PC-9 (cell line): ENCODE measurements around the gene CNN3. TPM values are rescaled to one million over a fixed set of nuclear protein-coding genes. Genes with fewer than 3 reads are reported as not detected.
"Not testable (repeated sequence)": the region's sequence is repeated elsewhere in the genome, so short reads cannot be mapped to it uniquely, and the experiment has no call there.

Source experiments
- BruUV-seq: library from RNA; stranded (reverse); fragments of 400-500 nt; replicated peaks from 2 replicates; lab custom pipeline; 2021; lab: Mats Ljungman, UMichigan
- CTCF ChIA-PET: fragments of 300-600 bp; sonication (Branson Sonifier 250); formaldehyde crosslinking; loops from one replicate; lab custom pipeline; 2022; ENCODE audit warnings: antibody characterized with exemption; lab: Charles Lee
- POLR2A ChIA-PET: fragments of 300-600 bp; sonication (Branson Sonifier 250); formaldehyde crosslinking; loops from one replicate; lab custom pipeline; 2022; ENCODE audit warnings: antibody characterized with exemption; ENCODE audit not compliant: unreplicated experiment; lab: Charles Lee
- DNase-seq, 2 experiments: peaks; one replicate each; pipeline versions ENCODE4 v3.0.0 to v3.0.0-alpha.2; 2015 to 2022; ENCODE audit warnings: mixed read lengths in 1 of 2
- H2AFZ ChIP-seq: fragments of 200-600 bp; sonication (generic); 2 replicates; pipeline ENCODE4 v1.8.1; 2017; ENCODE audit warnings: antibody characterized with exemption
- H3F3A ChIP-seq: fragments of 200-600 bp; sonication (generic); 2 replicates; pipeline ENCODE4 v1.8.1; 2017; ENCODE audit warnings: antibody characterized with exemption, mild to moderate bottlenecking, low read depth; ENCODE audit not compliant: insufficient read depth
- H3K27ac ChIP-seq: fragments of 200-600 bp; sonication (generic); 2 replicates; pipeline ENCODE4 v1.6.1; 2016; ENCODE audit warnings: mixed run types
- H3K27me3 ChIP-seq: fragments of 200-600 bp; sonication (generic); 2 replicates; pipeline ENCODE4 v1.6.1; 2016; ENCODE audit warnings: low read depth, mixed run types; ENCODE audit not compliant: insufficient read depth
- H3K36me3 ChIP-seq: fragments of 200-600 bp; sonication (generic); 2 replicates; pipeline ENCODE4 v1.6.1; 2016; ENCODE audit warnings: low read depth, mixed run types
- H3K4me1 ChIP-seq: fragments of 200-600 bp; sonication (generic); replicated peaks from 2 replicates; pipeline ENCODE4 v1.6.1; 2016; ENCODE audit warnings: mixed run types; ENCODE audit not compliant: insufficient read depth
- H3K4me2 ChIP-seq: fragments of 200-600 bp; sonication (generic); 2 replicates; pipeline ENCODE4 v1.6.1; 2017; ENCODE audit warnings: mixed run types
- H3K4me3 ChIP-seq: fragments of 200-600 bp; sonication (generic); 2 replicates; pipeline ENCODE4 v1.6.1; 2016; ENCODE audit warnings: mixed run types
- H3K79me2 ChIP-seq: fragments of 200-600 bp; sonication (generic); 2 replicates; pipeline ENCODE4 v1.6.1; 2017; ENCODE audit warnings: low read depth, mixed run types
- H3K9me2 ChIP-seq: fragments of 200-600 bp; sonication (generic); 2 replicates; pipeline ENCODE4 v1.8.1; 2017; ENCODE audit warnings: mild to moderate bottlenecking; ENCODE audit not compliant: insufficient read depth
- H3K9me3 ChIP-seq: fragments of 200-600 bp; sonication (generic); 2 replicates; pipeline ENCODE4 v1.8.1; 2016; ENCODE audit warnings: low read depth; ENCODE audit not compliant: insufficient read depth
- H4K20me1 ChIP-seq: fragments of 200-600 bp; sonication (generic); 2 replicates; pipeline ENCODE4 v1.8.1; 2017; ENCODE audit not compliant: insufficient read depth
- EZH2 ChIP-seq: fragments of 200-600 bp; sonication (generic); IDR thresholded peaks from 2 replicates; pipeline ENCODE4 v1.8.0; 2017; ENCODE audit warnings: antibody characterized with exemption, low read depth
- intact Hi-C: fragments of 100-400 bp; cut with micrococcal nuclease; formaldehyde crosslinking; loops from one replicate; pipeline ENCODE4 v1.10.0; 2022; ENCODE audit not compliant: unreplicated experiment
- total RNA-seq: library from RNA; stranded (reverse); gene quantifications from 2 replicates; pipeline ENCODE4 v1.2.3, GENCODE V29; 2021
- TF ChIP-seq, protein P1 (sequence below): fragments of 200-600 bp; sonication (generic); conservative IDR thresholded peaks from 2 replicates; pipeline ENCODE4 v1.6.1; 2017; ENCODE audit warnings: mixed run types, antibody characterized with exemption, mild to moderate bottlenecking, moderate library complexity

The CNN3 gene
- total RNA-seq, 1 experiment from 2014 or later: 135 TPM

- Histone ChIP-seq H3K36me3 (no peaks in the 10 kb centered on the region), H3K9me2 (no peaks in the 10 kb centered on the region), H3K4me2 (no peak overlapping the region), H4K20me1 (no peaks in the 10 kb centered on the region), H2AFZ (no peak overlapping the region), H3K9me3 (no peaks in the 10 kb centered on the region), H3K4me1 (peaks cover 29% of the 10 kb centered on the region), H3K4me3 (no peak overlapping the region), H3K27me3 (no peaks in the 10 kb centered on the region), H3K79me2 (no peaks in the 10 kb centered on the region), H3F3A (peaks cover 8% of the 10 kb centered on the region; the same call in 1 of the 2 replicates), H3K27ac (no peak overlapping the region)
- TF ChIP-seq, protein P1, sequence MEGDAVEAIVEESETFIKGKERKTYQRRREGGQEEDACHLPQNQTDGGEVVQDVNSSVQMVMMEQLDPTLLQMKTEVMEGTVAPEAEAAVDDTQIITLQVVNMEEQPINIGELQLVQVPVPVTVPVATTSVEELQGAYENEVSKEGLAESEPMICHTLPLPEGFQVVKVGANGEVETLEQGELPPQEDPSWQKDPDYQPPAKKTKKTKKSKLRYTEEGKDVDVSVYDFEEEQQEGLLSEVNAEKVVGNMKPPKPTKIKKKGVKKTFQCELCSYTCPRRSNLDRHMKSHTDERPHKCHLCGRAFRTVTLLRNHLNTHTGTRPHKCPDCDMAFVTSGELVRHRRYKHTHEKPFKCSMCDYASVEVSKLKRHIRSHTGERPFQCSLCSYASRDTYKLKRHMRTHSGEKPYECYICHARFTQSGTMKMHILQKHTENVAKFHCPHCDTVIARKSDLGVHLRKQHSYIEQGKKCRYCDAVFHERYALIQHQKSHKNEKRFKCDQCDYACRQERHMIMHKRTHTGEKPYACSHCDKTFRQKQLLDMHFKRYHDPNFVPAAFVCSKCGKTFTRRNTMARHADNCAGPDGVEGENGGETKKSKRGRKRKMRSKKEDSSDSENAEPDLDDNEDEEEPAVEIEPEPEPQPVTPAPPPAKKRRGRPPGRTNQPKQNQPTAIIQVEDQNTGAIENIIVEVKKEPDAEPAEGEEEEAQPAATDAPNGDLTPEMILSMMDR: no peak
- no peak for TF ChIP-seq EZH2
- intact Hi-C loops: no loop called here
- CTCF ChIA-PET: interaction anchor here (0.6 kb wide), 1 partner anchor 94 kb away, joined by 8 read pairs; no protein-coding TSS in a partner anchor
- POLR2A ChIA-PET: no interaction called here
- no TSS peak for BruUV-seq
- DNase-seq: no peak
These were observed 20.5 kb upstream of the CNN3 start for GRCh38 chr1:94947437-94947836.

DNA sequence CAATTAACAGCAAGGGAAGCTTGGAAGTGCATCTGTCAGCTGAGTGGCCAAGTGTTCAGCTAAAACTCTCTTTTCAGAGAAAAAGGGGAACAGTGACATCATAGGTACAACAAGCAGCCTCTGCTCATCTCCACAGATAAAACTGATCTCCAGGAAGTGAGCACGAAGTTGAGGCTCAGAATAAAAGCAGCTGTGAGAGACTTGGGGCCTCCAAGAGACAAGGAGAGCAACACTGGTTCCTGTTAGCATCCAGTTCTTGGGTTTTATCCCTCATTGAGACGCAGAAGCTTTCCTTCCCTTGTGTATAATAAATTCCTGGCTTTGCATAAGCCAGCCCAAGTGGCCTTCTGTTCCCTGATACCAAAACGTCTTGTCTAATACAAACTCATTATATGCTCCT lies 20.0 kb upstream of the CNN3 start:
- Histone ChIP-seq H3K4me3 (no peak overlapping the region), H3F3A (peaks cover 8% of the 10 kb centered on the region; the same call in 1 of the 2 replicates), H3K4me2 (no peak overlapping the region), H3K36me3 (no peaks in the 10 kb centered on the region), H3K9me2 (no peaks in the 10 kb centered on the region), H2AFZ (no peak overlapping the region), H3K27me3 (no peaks in the 10 kb centered on the region), H3K9me3 (no peaks in the 10 kb centered on the region), H3K27ac (no peak overlapping the region), H3K4me1 (peaks cover 28% of the 10 kb centered on the region), H4K20me1 (no peaks in the 10 kb centered on the region), H3K79me2 (no peaks in the 10 kb centered on the region)
- no TSS peak for BruUV-seq
- TF ChIP-seq, protein P1: no peak
- TF ChIP-seq EZH2: no peak
- DNase-seq: no peak
- ChIA-PET CTCF (interaction anchor here (0.6 kb wide), 1 partner anchor 94 kb away, joined by 8 read pairs; no protein-coding TSS in a partner anchor), POLR2A (no interaction called here)
- intact Hi-C loops: no loop called here

DNA sequence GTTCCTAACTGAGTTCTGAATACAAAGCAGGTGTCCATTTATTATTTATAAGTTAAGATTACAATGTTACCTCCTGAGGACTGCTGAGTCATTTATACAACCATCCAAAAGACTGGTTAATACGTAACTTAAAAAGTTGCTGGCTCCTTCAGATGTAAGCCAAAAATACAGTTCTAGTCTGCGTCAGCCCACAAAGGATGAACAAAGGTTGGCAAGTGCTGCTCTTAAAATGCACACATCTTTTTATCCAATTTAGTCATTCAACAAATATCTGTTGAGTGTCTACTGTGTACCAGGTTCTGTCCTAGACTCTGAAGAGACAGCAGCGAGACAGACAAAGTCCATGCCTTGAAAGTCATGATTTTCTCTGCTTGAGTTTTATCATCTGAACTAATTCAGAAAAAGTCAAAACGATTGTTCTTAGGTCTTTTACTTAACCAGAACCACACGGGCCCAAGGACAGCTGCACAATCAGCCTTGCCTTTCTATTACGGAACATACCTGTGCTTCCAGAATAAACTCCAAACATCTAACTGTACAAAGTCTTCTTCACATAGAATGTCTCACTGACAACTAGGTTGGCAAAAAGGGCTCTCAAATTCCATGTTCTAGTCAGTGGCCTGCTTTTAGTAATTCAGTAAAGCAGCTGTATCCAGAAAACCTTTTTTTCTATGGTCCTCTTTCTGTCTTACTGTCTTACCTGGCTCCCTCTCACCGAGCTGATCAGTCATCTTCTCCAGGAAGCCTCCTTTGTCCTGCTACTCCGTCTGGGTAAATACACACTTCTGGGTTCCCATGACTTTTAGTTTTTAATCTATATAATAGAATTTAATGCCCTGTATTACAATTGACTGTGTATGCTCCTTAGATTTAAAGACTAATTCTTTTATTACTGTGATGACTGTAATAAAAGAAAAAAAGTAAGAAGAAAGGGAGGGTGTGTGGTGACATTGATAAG lies 15.5 kb upstream of the CNN3 start:
- no TSS peak for BruUV-seq
- Histone ChIP-seq H3K4me3 (no peak overlapping the region), H3K4me1 (peaks cover 13% of the 10 kb centered on the region), H3K36me3 (no peaks in the 10 kb centered on the region), H2AFZ (no peak overlapping the region), H3K9me3 (no peaks in the 10 kb centered on the region), H3K79me2 (no peaks in the 10 kb centered on the region), H3K27ac (no peak overlapping the region), H3K27me3 (no peaks in the 10 kb centered on the region), H3K4me2 (no peak overlapping the region), H4K20me1 (no peaks in the 10 kb centered on the region), H3K9me2 (no peaks in the 10 kb centered on the region), H3F3A (peaks cover 9% of the 10 kb centered on the region)
- DNase-seq: no peak
- TF ChIP-seq, protein P1: no peak
- no peak for TF ChIP-seq EZH2
- intact Hi-C loops: no loop called here
- POLR2A ChIA-PET: no interaction called here
- CTCF ChIA-PET: no interaction called here

DNA sequence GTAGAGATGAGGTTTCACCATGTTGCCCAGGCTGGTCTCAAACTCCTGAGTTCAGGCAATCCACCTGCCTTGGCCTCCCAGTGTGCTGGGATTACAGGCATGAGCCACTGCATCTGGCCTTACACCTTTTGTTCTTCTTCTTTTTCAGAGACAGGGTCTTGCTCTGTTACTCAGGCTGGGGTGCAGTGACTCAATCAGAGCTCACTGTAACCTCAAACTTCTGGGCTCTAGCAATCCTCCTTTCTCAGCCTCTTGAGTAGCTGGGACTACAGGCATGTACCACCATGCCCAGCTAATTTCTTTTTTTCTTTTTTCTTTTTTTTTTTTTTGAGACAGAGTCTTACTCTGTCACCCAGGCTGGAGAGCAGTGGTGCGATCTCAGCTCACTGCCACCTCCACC lies 14.6 kb upstream of the CNN3 start:
- intact Hi-C loops, BruUV-seq: not testable (repeated sequence)
- H3K4me1 ChIP-seq: peaks cover 23% of the 10 kb centered on the region

More for the DNA sequence above, 14.6 kb upstream of the CNN3 start:
- peaks cover 19% of the 10 kb centered on the region for H3F3A ChIP-seq
- H3K4me2 ChIP-seq, DNase-seq, POLR2A ChIA-PET, CTCF ChIA-PET, H2AFZ ChIP-seq, H3K9me3 ChIP-seq, H3K27me3 ChIP-seq, H3K9me2 ChIP-seq, H4K20me1 ChIP-seq, H3K4me3 ChIP-seq, H3K36me3 ChIP-seq, H3K27ac ChIP-seq, H3K79me2 ChIP-seq: not testable (repeated sequence)
